WTC11 (cell line): Measurements from ENCODE around the gene CACNA1E. TPM values are rescaled to one million over a fixed set of nuclear protein-coding genes. Genes with fewer than 3 reads are reported as not detected.

Experiments
- ATAC-seq: fragments of 200-7000 bp; cut with Tn5 transposase; 2 replicates; pipeline ENCODE4 v1.10.0; 2021; ENCODE audit warnings: mild to moderate bottlenecking, moderate library complexity
- CTCF ChIA-PET: fragments of 300-600 bp; sonication (Branson Sonifier 250); formaldehyde crosslinking; loops from one replicate; lab custom pipeline; 2021; ENCODE audit warnings: antibody characterized with exemption; lab: Charles Lee
- POLR2A ChIA-PET: fragments of 350-600 bp; sonication (Branson Sonifier 250); formaldehyde crosslinking; loops from one replicate; lab custom pipeline; 2021; ENCODE audit warnings: antibody characterized with exemption; lab: Charles Lee
- DNase-seq: peaks from one replicate; pipeline ENCODE4 v3.0.0; 2021; ENCODE audit warnings: low spot score
- H3K27ac Mint-ChIP-seq: 2 replicates; pipeline ENCODE4 v1.8.0; 2021; ENCODE audit warnings: mixed read lengths
- H3K27me3 Mint-ChIP-seq: 2 replicates; pipeline ENCODE4 v1.8.0; 2021; ENCODE audit warnings: low read depth, mild to moderate bottlenecking, moderate library complexity, mixed read lengths
- H3K36me3 Mint-ChIP-seq: 2 replicates; pipeline ENCODE4 v1.8.0; 2021; ENCODE audit warnings: mixed read lengths
- H3K4me1 Mint-ChIP-seq: 2 replicates; pipeline ENCODE4 v1.8.0; 2022; ENCODE audit warnings: mixed read lengths
- H3K4me3 Mint-ChIP-seq: 2 replicates; pipeline ENCODE4 v1.8.0; 2021; ENCODE audit warnings: mild to moderate bottlenecking, moderate library complexity, mixed read lengths
- H3K9me3 Mint-ChIP-seq: 2 replicates; pipeline ENCODE4 v1.8.0; 2021; ENCODE audit warnings: mixed read lengths
- ATF2 ChIP-seq: sonication (generic); formaldehyde crosslinking; IDR thresholded peaks from 2 replicates; pipeline ENCODE4 v1.8.1; 2022; ENCODE audit warnings: low read depth, missing genetic modification reagents, borderline replicate concordance
- CDX4 ChIP-seq: fragments of 250-450 bp; sonication (Bioruptor Pico); IDR thresholded peaks from 2 replicates; pipeline ENCODE4 v1.9.0; 2021; ENCODE audit warnings: moderate library complexity, mild to moderate bottlenecking, inconsistent platforms, borderline replicate concordance
- GRHL2 ChIP-seq: fragments of 250-450 bp; sonication (Bioruptor Pico); IDR thresholded peaks from 2 replicates; pipeline ENCODE4 v1.8.0; 2022; ENCODE audit warnings: mild to moderate bottlenecking, moderate library complexity; ENCODE audit not compliant: insufficient replicate concordance, severe bottlenecking
- HMGA2 ChIP-seq: fragments of 250-450 bp; sonication (Bioruptor Pico); IDR thresholded peaks from 2 replicates; pipeline ENCODE4 v1.4.0; 2021; ENCODE audit warnings: mild to moderate bottlenecking, moderate library complexity
- IRF2 ChIP-seq: sonication (generic); formaldehyde crosslinking; IDR thresholded peaks from 2 replicates; pipeline ENCODE4 v1.8.0; 2022; ENCODE audit warnings: low read depth, missing genetic modification reagents, borderline replicate concordance
- NFATC4 ChIP-seq: fragments of 250-450 bp; sonication (Bioruptor Pico); IDR thresholded peaks from 2 replicates; pipeline ENCODE4 v1.9.0; 2021; ENCODE audit warnings: mild to moderate bottlenecking
- NFE2L1 ChIP-seq: sonication (generic); formaldehyde crosslinking; IDR thresholded peaks from 2 replicates; pipeline ENCODE4 v1.8.1; 2023; ENCODE audit warnings: missing genetic modification reagents
- NFYB ChIP-seq: sonication (generic); formaldehyde crosslinking; conservative IDR thresholded peaks from 2 replicates; pipeline ENCODE4 v1.8.0; 2022; ENCODE audit warnings: low read depth, missing genetic modification reagents
- PRDM15 ChIP-seq: sonication (generic); formaldehyde crosslinking; IDR thresholded peaks from 2 replicates; pipeline ENCODE4 v1.8.0; 2022; ENCODE audit warnings: missing genetic modification reagents
- PRRX2 ChIP-seq: fragments of 250-450 bp; sonication (Bioruptor Pico); IDR thresholded peaks from 2 replicates; pipeline ENCODE4 v1.8.0; 2021; ENCODE audit warnings: mild to moderate bottlenecking
- SMAD3 ChIP-seq: sonication (generic); formaldehyde crosslinking; IDR thresholded peaks from 2 replicates; pipeline ENCODE4 v1.8.0; 2022; ENCODE audit warnings: missing genetic modification reagents, mild to moderate bottlenecking, borderline replicate concordance
- SP1 ChIP-seq: sonication (generic); formaldehyde crosslinking; conservative IDR thresholded peaks from 2 replicates; pipeline ENCODE4 v1.8.1; 2022; ENCODE audit warnings: missing genetic modification reagents
- ZNF416 ChIP-seq: fragments of 250-450 bp; sonication (Bioruptor Pico); IDR thresholded peaks from 2 replicates; pipeline ENCODE4 v1.9.0; 2021; ENCODE audit warnings: mild to moderate bottlenecking, inconsistent platforms
- ZNF532 ChIP-seq: fragments of 250-450 bp; sonication (Bioruptor Pico); IDR thresholded peaks from 2 replicates; pipeline ENCODE4 v1.9.0; 2021; ENCODE audit warnings: mild to moderate bottlenecking, borderline replicate concordance
- ZSCAN18 ChIP-seq: fragments of 250-450 bp; sonication (Bioruptor Pico); IDR thresholded peaks from 2 replicates; pipeline ENCODE4 v2.1.2; 2022; ENCODE audit warnings: mild to moderate bottlenecking, moderate library complexity
- total RNA-seq: library from RNA; stranded (reverse); gene quantifications from 3 replicates; pipeline ENCODE4 v1.2.3, GENCODE V29; 2021

Gene CACNA1E
- total RNA-seq, 1 experiment from 2014 or later, result 0.63 TPM

GRCh38 chr1:181445436-181445835 lies 37.9 kb upstream of the CACNA1E start (continued):
- TF ChIP-seq ATF2 (CRISPR knock-in tag), result no peak

- H3K9me3 Mint-ChIP-seq, result peaks cover 6% of the 10 kb centered on the region
- H3K4me3 Mint-ChIP-seq, result no peak overlapping the region
- no peak for ATAC-seq
- TF ChIP-seq PRRX2 (CRISPR knock-in tag) (no peak), NFE2L1 (CRISPR knock-in tag) (no peak), ZNF532 (CRISPR knock-in tag) (no peak), SMAD3 (CRISPR knock-in tag) (no peak), HMGA2 (CRISPR knock-in tag) (no peak), SP1 (CRISPR knock-in tag) (no peak), PRDM15 (CRISPR knock-in tag) (no peak), NFATC4 (CRISPR knock-in tag) (no peak), ZNF416 (CRISPR knock-in tag) (no peak), NFYB (no peak), IRF2 (no peak), CDX4 (no peak), ZSCAN18 (CRISPR knock-in tag) (no peak), GRHL2 (CRISPR knock-in tag) (no peak)
- no peak for DNase-seq
- H3K36me3 Mint-ChIP-seq, result no peaks in the 10 kb centered on the region
- H3K4me1 Mint-ChIP-seq, result no peaks in the 10 kb centered on the region
- POLR2A ChIA-PET, result no interaction called here
- CTCF ChIA-PET, result interaction anchor here (1.6 kb wide), 1 partner anchor 24 kb away, joined by 8 read pairs; no protein-coding TSS in a partner anchor
- H3K27me3 Mint-ChIP-seq, result no peaks in the 10 kb centered on the region; the same call in 1 of the 2 replicates
- H3K27ac Mint-ChIP-seq, result no peak overlapping the region
Observed at GRCh38 chr1:181448461-181448860, 34.9 kb upstream of the CACNA1E start.
